HEK293T (cell line): ENCODE data around the gene ZNF148.

Experiments
- FOXA1 ChIP-seq: fragments of 450-650 bp; IDR thresholded peaks from 2 replicates; pipeline ENCODE4 v1.6.1; 2016; ENCODE audit warnings: mild to moderate bottlenecking
- FOXM1 ChIP-seq: fragments of 450-650 bp; IDR thresholded peaks from 2 replicates; pipeline ENCODE4 v1.6.1; 2017; ENCODE audit warnings: mild to moderate bottlenecking, borderline replicate concordance
- L3MBTL2 ChIP-seq: fragments of 450-650 bp; conservative IDR thresholded peaks from 2 replicates; pipeline ENCODE4 v1.6.1; 2016; ENCODE audit warnings: mild to moderate bottlenecking
- SUZ12 ChIP-seq: fragments of 450-650 bp; IDR thresholded peaks from 2 replicates; pipeline ENCODE4 v1.6.1; 2016; ENCODE audit warnings: mild to moderate bottlenecking
- ZNF384 ChIP-seq: fragments of 450-650 bp; IDR thresholded peaks from 2 replicates; pipeline ENCODE4 v1.6.1; 2016

DNA sequence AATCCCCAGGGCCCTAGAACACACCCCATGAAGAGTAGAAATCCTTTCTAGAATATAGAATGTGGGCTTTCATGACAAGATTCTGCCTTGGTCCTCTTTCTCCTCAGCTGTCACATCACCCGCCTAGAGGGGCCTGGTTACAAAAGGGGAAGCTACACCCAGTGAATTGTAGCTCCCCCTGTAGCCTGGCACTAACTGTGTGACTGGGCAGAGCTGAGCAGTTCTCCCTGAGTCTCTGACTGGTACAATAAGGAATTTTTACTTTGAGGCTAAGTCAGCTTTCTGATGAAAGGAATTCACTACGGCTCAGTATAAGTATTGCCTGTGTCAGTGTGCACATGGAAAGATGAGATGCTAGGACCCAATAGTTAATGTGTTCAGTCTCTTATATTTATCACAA lies 28.7 kb upstream of the ZNF148 start:
- TF ChIP-seq FOXA1, result no peak
- TF ChIP-seq FOXM1, result no peak
- no peak for TF ChIP-seq L3MBTL2
- no peak for TF ChIP-seq ZNF384
- TF ChIP-seq SUZ12, result no peak
